T47D (cell line): ENCODE measurements around the gene VEGFA.

Experiments used
- DNase-seq, 2 experiments: peaks; one replicate each; pipeline versions ENCODE4 v3.0.0 to v3.0.0-alpha.2; 2011 to 2012; ENCODE audit warnings: low read depth in 1 of 2, low spot score in 1 of 2
- JUND ChIP-seq: IDR thresholded peaks from 2 replicates; pipeline ENCODE4 v1.6.1; 2012; ENCODE audit warnings: low read depth
- in situ Hi-C: cut with HindIII; loops from 2 replicates; pipeline ENCODE4 v1.10.0; 2016; ENCODE audit warnings: low sequenced_read_pairs, low pct_unique_long_range_greater_than_20kb

The VEGFA gene

GRCh38 chr6:43791745-43792422 is 21.9 kb downstream of the VEGFA start:
- DNase-seq = no peak
- in situ Hi-C loops = no loop called here
- TF ChIP-seq JUND = no peak

GRCh38 chr6:43793154-43793874 is 23.3 kb downstream of the VEGFA start:
- no peak for TF ChIP-seq JUND
- in situ Hi-C loops = no loop called here
- DNase-seq = no peak

GRCh38 chr6:43793875-43794242 is 23.8 kb downstream of the VEGFA start:
- in situ Hi-C loops = no loop called here
- no peak for DNase-seq
- TF ChIP-seq JUND = no peak

- no peak for TF ChIP-seq JUND
- no peak for DNase-seq
- in situ Hi-C loops = no loop called here
Measured at GRCh38 chr6:43795421-43795820, 25.4 kb downstream of the VEGFA start.

GRCh38 chr6:43796168-43796567 is 26.2 kb downstream of the VEGFA start:
- in situ Hi-C loops = no loop called here
- no peak for TF ChIP-seq JUND
- no peak for DNase-seq

- peak in 1 of 2 experiments; percentile 51 for DNase-seq
- TF ChIP-seq JUND = no peak
- in situ Hi-C loops = no loop called here
Measured at GRCh38 chr6:43796903-43797890, 27.2 kb downstream of the VEGFA start.

GRCh38 chr6:43797919-43798318 is 27.9 kb downstream of the VEGFA start:
- in situ Hi-C loops = no loop called here
- no peak for TF ChIP-seq JUND
- DNase-seq = no peak

- peak in 1 of 2 experiments; percentile 92 for DNase-seq
- in situ Hi-C loops = no loop called here
- peak; percentile 91; the same call in 1 of the 2 replicates for TF ChIP-seq JUND
Measured at GRCh38 chr6:43798688-43799444, 28.9 kb downstream of the VEGFA start.

GRCh38 chr6:43799551-43800297 is 29.7 kb downstream of the VEGFA start:
- no peak for DNase-seq
- in situ Hi-C loops = no loop called here

GRCh38 chr6:43800298-43800623 is 30.2 kb downstream of the VEGFA start:
- in situ Hi-C loops = no loop called here

More at GRCh38 chr6:43799551-43800297, 29.7 kb downstream of the VEGFA start:
- no peak for TF ChIP-seq JUND

GRCh38 chr6:43800746-43801494 is 30.9 kb downstream of the VEGFA start:
- no peak for TF ChIP-seq JUND
- in situ Hi-C loops = no loop called here
- DNase-seq = no peak

More at GRCh38 chr6:43800298-43800623, 30.2 kb downstream of the VEGFA start:
- DNase-seq = no peak
- TF ChIP-seq JUND = no peak
